Left ventricle myocardium superior (tissue), 1 donor: ENCODE measurements around the gene DEPP1. TPM values are rescaled to one million over a fixed set of nuclear protein-coding genes. Genes with fewer than 3 reads are reported as not detected.
A peak's percentile ranks its signal among the peaks of the same experiment; 100 is the strongest.
"Not testable (repeated sequence)": the region's sequence is repeated elsewhere in the genome, so short reads cannot be mapped to it uniquely, and the experiment has no call there.

Experiments used
- ATAC-seq: fragments of 200-7000 bp; cut with Tn5 transposase; one replicate; pipeline ENCODE4 v1.9.1; 2020; ENCODE audit warnings: mild to moderate bottlenecking, moderate library complexity
- DNase-seq: peaks from one replicate; pipeline ENCODE4 v3.0.0-alpha.2; 2020
- intact Hi-C: fragments of 100-400 bp; cut with micrococcal nuclease; formaldehyde crosslinking; loops from one replicate; pipeline ENCODE4 v1.11.0; 2022
- long read RNA-seq: library from polyadenylated mRNA; unstranded; transcript quantifications from one replicate; pipeline ENCODE4 v2.0.0, GENCODE V29; 2021
- total RNA-seq: library from RNA; stranded (reverse); fragmentation: NEBNext Ultra II Directional; extraction: Animal tissue kit (Norgen Biotek cat#: 25700); gene quantifications from one replicate; pipeline ENCODE4 v1.2.1, GENCODE V29; 2021
- donor health status: DM: no; HTN: yes; CAD: no; lungs with severe emphysema.

The DEPP1 gene
- total RNA-seq: 32.2 TPM
- long read RNA-seq, transcript DEPP1-201 (2 exons, 2,120 nt): major isoform, 16 of 29 reads
- long read RNA-seq, partial matches to known transcripts: 0 of 29 reads
- long read RNA-seq, other reads (novel, unspliced or antisense): 13 of 29 reads

- peak; percentile 65 for ATAC-seq
- intact Hi-C loops: loop anchor here (5.0 kb wide), 1 partner anchor 46 kb away; no protein-coding TSS in a partner anchor
- DNase-seq: peak; percentile 95
These were observed at the start of gene DEPP1 for GRCh38 chr10:44978570-44979280. DEPP1 (minus strand) TSS chr10:44978809; CDS start chr10:44978030, 779 bp downstream.

DNA sequence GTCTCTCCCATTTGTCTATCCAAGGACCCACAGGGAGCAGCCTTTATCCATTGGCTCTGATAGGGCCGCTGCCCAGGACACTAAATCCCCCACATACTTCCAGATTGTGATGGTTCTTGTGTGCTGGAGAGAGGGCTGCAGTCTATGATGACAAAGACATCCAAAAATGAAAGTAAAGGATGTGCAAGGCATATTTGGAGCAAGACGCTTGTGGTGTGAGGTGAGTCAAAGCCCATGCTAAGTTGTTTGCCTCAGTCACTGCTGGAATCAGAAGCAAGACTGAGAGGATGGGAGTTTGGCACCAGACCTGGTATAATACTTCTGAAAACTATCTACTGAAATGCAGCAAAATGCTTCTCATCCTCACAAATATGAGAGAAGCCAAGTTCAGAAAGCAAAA is 44.8 kb upstream of the DEPP1 start:
- DNase-seq (no peak), ATAC-seq (no peak)
- intact Hi-C loops: no loop called here

DNA sequence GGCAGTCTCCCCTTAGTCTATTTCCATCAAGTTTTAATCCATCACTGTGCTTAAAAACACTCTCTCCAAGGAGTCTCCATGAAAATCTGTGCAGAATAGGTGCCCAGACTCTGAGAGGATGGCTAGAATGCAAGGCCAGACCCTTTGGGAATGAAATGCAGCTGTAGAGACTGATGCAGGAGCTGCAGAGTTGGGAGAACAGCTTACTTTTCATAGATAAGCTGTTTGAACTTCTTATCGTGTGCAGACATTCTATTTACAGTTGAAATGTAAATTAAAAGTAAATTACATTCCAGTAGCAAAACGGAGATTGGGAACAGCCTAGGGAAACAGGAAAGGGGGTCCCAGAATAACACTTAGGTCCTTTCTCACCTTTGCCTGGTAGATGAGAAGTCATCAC is 37.0 kb upstream of the DEPP1 start:
- intact Hi-C loops: no loop called here
- DNase-seq: no peak
- ATAC-seq: no peak

- DNase-seq, intact Hi-C loops, ATAC-seq: not testable (repeated sequence)
These were observed 35.9 kb upstream of the DEPP1 start for GRCh38 chr10:45014557-45014956.

DNA sequence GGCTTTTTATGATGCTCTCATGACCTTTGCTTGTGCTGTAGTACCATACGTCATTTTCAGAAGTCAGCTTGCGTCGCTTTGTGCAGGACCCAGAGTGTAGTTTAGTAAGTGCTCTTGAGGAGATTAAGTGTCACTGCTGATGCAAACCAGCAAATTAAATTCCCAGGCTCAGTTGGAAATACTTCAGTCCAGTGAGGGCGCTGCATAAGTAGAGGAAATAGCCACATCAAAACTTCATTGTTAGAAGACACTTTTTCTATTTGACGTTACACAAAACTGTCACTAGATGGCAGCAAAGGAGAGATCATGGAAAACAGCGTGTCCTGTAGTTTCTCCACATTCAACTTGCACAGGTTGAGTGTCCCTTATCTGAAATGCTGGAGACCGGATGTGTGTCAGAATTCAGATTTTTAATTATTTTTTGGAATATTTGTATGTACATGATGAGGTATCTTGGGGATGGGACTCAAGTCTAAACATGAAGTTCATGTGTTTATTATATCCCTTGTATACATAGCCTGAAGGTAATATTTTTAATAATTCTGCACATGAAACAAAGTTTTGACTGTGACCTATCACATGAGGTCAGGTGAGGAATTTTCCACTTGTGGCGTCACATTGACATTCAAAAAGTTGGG is 30.0 kb upstream of the DEPP1 start:
- DNase-seq (no peak), ATAC-seq (peak; percentile 87)
- intact Hi-C loops: no loop called here

DNA sequence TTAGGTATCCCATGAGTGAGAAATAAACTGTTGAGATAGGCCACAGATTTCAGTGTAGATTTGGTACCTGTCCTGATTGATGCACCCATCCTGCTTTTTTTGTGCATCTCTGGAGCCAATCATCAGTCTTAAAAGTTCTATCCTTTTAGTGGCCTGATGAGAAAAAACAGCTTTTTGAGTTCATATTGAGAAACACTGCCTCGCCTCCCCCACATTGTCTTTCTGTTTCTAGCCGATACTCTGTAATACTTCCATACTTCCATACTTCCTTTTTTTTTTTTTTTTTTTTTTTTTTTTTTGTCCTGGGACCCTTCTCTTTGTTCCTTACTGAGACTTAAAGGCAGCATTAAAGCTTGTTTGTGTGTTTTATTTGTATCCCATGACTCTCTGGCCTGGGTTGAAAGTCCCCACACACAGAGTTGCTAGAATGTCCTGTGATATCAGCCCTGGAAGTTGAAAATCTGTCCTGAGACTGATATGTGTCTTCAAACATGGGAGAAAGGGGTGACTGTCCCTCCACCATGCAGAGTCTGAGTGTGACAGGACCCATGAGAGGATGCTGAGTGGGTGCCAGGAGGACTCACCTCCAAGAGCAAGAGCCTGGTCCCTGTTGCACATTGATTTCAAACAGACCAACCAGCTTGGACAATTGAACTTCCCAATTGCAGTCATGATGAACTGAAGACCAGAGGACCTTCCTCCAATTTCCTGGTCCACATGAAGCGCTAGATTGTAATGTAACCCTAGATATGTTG is 27.8 kb upstream of the DEPP1 start:
- DNase-seq (no peak), ATAC-seq (no peak)
- intact Hi-C loops: no loop called here

DNA sequence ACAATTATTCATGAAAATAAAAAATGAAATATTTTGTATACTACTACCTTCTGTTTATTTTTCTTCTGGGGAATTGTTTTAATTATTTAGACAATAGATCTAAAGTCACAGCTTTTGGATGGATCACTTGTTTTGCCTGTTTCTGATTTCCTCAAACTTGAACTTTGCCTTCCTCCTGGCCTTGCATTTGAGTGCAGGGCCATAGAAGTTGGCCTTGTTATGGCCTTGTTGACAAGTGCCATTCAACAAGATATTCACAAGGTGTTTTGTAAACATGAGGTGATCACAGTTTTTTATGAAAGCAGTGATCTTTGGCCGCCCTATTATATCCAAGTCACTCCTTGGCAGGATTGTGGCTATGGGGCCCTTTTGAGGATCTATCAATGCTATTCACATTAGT is 26.7 kb upstream of the DEPP1 start:
- ATAC-seq (no peak), DNase-seq (no peak)
- intact Hi-C loops: no loop called here

GRCh38 chr10:45004661-45005060 is 26.1 kb upstream of the DEPP1 start:
- ATAC-seq: no peak
- no peak for DNase-seq
- intact Hi-C loops: no loop called here

DNA sequence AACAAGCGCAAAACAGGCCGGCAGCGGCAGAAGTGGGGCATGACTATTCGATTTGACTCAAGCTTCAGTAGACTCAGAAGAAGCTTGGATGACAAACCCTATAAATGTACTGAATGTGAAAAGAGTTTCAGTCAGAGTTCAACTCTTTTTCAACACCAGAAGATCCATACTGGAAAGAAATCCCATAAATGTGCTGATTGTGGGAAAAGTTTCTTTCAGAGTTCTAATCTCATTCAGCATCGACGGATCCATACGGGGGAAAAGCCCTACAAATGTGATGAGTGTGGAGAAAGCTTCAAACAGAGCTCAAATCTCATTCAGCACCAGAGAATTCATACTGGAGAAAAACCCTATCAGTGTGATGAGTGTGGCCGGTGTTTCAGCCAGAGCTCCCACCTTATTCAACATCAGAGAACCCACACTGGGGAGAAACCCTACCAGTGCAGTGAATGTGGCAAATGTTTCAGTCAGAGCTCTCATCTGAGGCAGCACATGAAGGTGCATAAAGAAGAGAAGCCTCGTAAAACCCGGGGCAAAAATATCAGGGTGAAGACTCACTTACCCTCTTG is 24.9 kb upstream of the DEPP1 start:
- DNase-seq (no peak), ATAC-seq (no peak)
- intact Hi-C loops: no loop called here

DNA sequence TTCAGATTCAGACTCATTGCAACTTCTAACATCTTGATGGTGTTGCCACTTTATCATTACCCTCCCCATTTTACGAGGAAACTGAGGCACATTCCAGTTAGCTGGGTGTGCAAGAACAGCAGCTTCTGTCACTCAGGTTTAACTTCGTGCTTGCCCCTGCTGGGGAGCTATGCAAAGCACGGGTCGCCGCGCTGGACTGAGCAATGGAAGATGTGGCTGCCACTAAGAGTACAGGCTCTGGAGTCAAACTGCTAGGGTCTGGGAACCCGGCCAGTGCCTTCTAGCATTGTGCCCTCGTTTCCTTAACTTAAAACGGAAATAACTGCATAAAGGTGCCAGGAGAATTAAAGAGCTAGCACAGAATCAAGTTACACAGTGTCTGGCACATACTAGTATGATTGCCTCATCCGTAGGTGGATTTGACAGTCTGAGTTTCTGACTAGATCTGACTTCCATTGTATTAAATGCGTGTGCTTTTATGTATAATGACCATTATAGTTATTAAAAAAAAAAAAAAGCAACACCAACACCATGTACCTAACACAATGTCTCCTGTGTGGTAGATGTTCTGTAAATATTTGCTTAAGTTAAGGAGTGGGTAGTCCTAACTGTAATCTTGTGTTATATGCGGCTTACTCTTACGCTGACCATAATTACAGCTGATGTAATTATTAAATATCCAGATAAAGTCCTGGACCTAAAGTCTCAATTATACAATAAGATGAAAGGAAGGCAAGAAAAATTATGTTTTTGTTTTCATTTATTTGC is 23.0 kb upstream of the DEPP1 start:
- peak; percentile 60 for ATAC-seq
- intact Hi-C loops: no loop called here

DNA sequence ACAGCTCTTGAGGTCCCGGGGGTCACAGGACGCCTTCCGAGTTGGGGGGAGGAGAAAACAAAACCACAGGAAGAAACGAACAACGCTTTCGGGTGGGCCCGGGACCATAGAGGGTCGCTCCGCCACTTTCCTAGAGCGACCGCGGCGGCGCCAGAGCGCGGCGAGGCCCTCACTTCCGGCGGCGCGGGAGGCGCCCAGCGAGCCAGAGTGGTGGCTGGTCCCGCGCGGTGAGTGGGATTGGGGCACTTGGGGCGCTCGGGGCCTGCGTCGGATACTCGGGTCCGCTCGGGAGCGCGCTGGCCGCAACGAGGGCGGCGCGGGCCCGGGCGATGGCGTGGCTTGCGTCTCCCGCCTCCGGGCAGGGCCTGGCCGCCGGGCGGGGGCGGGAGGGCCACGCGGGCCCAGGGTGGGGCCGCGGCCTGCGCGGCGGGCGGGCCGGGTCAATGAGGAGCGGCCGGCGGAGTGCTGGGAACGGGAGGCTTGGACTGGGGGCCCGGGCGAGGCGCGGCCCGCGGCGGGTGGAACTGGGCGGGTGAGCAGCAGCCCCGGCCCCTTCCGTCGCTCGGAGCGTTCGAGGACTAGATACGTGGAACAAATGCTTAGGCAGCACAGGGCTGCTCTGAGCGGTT is 22.3 kb upstream of the DEPP1 start, which contains the start of gene ZNF22:
Gene ZNF22, plus strand, starts transcription at position 172 of the 629 bp plus-strand sequence. CDS start 2,446 bp downstream, outside the sequence.
- DNase-seq: peak; percentile 85
- intact Hi-C loops: no loop called here
- peak; percentile 68 for ATAC-seq

More for the DNA sequence above, 23.0 kb upstream of the DEPP1 start:
- peak; percentile 87 for DNase-seq

DNA sequence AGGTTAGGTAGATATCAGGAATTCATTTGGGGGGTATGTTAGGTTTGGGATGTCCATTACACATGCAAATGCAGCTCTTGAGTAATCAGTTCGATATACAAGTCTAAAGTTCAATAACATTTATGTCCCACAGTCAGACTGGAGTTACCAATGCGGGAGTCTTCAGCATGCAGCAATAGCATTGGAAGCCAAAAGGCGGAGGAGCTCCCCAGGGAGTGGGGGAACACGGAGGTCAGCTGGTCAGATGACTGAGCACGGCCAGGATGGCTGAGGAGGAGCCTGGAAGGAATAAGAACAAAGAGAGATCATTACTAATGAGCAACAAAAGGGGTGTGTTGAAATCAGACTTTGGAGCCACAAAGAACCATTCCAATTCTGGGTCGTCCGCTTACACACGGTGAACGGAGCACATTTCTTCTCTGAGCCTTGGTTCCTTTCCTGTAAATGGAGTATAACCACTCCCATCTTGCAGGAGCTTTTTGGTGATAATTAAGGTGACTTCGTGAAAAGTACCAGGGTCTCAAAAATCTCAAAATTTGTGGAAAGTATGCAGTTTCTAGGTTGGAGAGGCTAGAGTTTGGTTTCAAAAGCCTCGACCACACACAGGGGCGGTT is 21.6 kb upstream of the DEPP1 start:
- DNase-seq (peak; percentile 87), ATAC-seq (peak; percentile 49)
- intact Hi-C loops: no loop called here

DNA sequence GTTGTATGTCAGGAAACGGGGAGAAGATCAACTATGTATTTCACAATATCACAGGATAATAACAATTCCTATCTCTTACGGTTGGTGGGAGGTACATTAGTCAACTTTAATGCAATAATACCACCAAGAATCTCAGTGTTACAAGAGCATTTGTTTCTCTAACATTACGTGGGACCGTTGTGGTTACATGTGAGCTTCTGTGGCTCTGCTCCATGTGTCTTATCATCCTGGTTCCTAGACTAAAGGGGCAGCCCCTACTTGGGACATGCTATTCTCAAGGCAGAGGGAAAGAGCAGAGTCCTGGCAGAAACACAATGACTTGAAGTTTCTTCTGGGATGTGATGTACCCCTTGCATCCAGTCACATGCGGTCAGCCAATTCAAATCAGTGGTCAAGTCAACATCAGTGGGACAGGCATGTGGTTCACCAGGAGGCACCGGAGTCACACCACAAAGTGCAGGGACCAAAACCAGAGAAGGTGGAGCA is 19.6 kb upstream of the DEPP1 start:
- intact Hi-C loops: no loop called here
- DNase-seq (peak; percentile 24), ATAC-seq (no peak)

DNA sequence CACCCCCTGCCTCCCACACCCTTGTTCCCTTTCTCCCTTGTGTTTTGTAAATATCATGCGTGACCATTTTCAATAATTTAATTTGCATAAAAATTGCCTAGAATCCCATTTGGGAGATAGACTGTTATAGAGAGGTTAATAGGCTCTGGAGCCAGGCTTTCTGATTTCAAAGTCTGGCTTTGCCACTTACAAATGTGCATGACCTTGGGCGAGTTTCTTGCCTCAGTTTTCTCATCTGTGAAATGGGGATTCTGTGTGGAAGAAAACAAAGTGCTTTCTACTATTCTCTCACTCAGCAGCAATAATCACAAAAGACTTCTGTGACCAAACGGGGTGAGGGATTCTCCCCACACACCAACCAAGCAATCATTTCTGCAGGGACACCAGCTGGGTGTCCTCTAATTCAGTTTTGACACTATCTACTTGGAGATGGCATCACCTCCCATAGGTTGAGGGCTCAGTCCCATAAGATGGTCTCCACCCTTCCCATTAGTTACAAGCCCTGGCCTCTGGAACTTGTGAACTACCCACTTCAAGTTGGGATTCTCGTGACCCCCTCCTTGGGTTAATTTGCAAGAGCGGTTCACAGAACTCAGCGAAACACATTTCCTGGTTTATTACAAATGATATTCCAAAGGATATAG is 18.6 kb upstream of the DEPP1 start:
- DNase-seq (no peak), ATAC-seq (no peak)
- intact Hi-C loops: no loop called here

DNA sequence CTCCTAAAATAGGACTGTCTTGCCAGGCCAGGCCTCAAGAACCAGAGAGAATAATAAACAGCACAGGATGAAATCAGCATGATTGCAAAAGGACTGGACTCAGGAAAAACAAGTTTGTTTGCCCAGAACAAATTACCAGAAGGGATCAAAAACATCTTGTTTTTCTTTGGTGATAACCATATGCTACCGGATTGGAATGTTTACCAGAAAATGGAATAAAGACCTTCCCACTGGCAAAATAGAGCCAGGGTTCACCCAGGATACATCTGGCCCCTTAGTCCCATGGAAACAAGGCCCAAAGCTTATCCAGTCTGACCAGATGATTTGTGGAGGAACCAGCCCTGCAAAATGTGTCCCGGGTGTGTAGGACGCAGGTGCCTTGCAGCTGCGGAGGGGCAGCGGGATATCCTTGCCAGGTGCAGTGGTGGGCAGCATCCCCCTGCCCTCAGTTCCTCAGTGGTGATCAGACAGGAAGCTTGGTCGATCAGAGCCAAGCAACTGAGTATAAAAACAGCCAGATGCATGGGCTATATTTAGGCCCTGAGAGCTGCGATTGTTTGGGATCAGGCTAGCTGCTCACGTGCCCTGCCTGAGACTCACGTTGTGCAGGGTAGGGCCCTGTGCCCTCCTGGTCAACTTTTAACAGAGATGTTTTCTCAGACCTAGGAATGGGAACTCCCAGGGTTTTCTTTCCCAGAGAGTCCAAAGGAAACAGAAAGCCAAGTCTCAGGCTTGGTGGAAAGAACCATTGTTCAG is 17.5 kb upstream of the DEPP1 start:
- ATAC-seq: peak; percentile 68
- intact Hi-C loops: no loop called here
- DNase-seq: peak; percentile 72

- intact Hi-C loops: no loop called here
- ATAC-seq (no peak), DNase-seq (no peak)
These were observed 16.9 kb upstream of the DEPP1 start for GRCh38 chr10:44995581-44995913.
